GM12878 (cell line): ENCODE results near the gene BTG2.

Experiments used
- CHD2 ChIP-seq: IDR thresholded peaks from 2 replicates; pipeline ENCODE4 v1.6.1; 2011; ENCODE audit warnings: low read depth, low read length, improper control_type of control experiment, borderline replicate concordance
- CHD4 ChIP-seq: fragments of 200-600 bp; sonication (generic); IDR thresholded peaks from 2 replicates; pipeline ENCODE4 v1.6.1; 2016; ENCODE audit warnings: mild to moderate bottlenecking
- EZH2 ChIP-seq: IDR thresholded peaks from 2 replicates; pipeline ENCODE4 v1.6.1; 2012; ENCODE audit warnings: low read depth, mild to moderate bottlenecking, control low read depth, inconsistent platforms, low read length, borderline replicate concordance; ENCODE audit not compliant: control insufficient read depth
- HDAC2 ChIP-seq: fragments of 200-600 bp; sonication (generic); IDR thresholded peaks from 2 replicates; pipeline ENCODE4 v1.6.1; 2017
- MAX ChIP-seq: IDR thresholded peaks from 2 replicates; pipeline ENCODE4 v1.6.1; 2012; ENCODE audit warnings: low read depth, low read length, improper control_type of control experiment
- MYB ChIP-seq: fragments of 150-350 bp; IDR thresholded peaks from 2 replicates; pipeline ENCODE4 v1.6.1; 2014; ENCODE audit warnings: mild to moderate bottlenecking, low read depth, low read length, borderline replicate concordance
- POLR2A ChIP-seq: IDR thresholded peaks from 2 replicates; pipeline ENCODE4 v1.6.1; 2011; ENCODE audit warnings: low read depth, mild to moderate bottlenecking, low read length
- SMAD5 ChIP-seq: IDR thresholded peaks from 2 replicates; pipeline ENCODE4 v1.6.1; 2016; ENCODE audit warnings: antibody characterized with exemption, low read depth
- SP1 ChIP-seq: IDR thresholded peaks from one replicate; pipeline ENCODE4 v1.6.1; 2011; ENCODE audit warnings: low read depth, low read length
- TAF1 ChIP-seq: IDR thresholded peaks from 2 replicates; pipeline ENCODE4 v1.6.1; 2011; ENCODE audit warnings: mild to moderate bottlenecking, low read depth, low read length, borderline replicate concordance
- TARDBP ChIP-seq: IDR thresholded peaks from 2 replicates; pipeline ENCODE4 v1.6.1; 2016; ENCODE audit warnings: borderline replicate concordance
- ZBTB11 ChIP-seq: fragments of 450-650 bp; formaldehyde crosslinking; IDR thresholded peaks from 2 replicates; pipeline ENCODE4 v1.5.0; 2022; ENCODE audit warnings: mild to moderate bottlenecking, missing genetic modification characterization

DNA sequence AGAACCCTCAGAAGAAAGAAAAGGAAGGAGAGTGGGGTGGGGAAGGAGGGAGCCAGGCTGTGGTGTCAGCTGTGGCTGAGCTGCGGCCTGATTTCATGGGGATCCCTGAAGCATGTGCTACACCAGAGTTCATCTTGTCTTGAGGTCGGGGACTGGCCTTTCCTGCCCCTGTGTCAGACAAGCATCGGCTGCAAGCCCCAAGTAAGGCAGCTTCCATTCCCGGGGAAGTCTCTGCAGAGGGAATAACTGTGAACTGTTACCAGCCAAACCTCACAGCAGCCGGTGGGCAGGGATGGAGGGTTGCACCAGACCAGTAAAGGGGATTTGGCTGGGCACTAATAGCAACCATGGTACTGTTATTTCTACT is 35.7 kb upstream of the BTG2 start:
- TF ChIP-seq CHD4 (no peak), SP1 (no peak), SMAD5 (no peak), EZH2 (no peak), POLR2A (no peak), CHD2 (no peak), ZBTB11 (CRISPR knock-in tag) (no peak), TARDBP (no peak), TAF1 (no peak), MYB (no peak), HDAC2 (no peak), MAX (no peak)
